RWPE2 (cell line): ENCODE data around the gene GNG14.

Experiments used
- ATAC-seq: fragments of 200-7000 bp; cut with Tn5 transposase; 3 replicates; pipeline ENCODE4 v1.9.1; 2021; ENCODE audit warnings: low read depth
- DNase-seq: peaks from one replicate; pipeline ENCODE4 v3.0.0-alpha.2; 2020; ENCODE audit warnings: low spot score
- H3K27ac ChIP-seq: fragments of 450-650 bp; 2 replicates; pipeline ENCODE4 v1.5.1; 2017; ENCODE audit warnings: mild to moderate bottlenecking; ENCODE audit not compliant: poor library complexity, severe bottlenecking
- H3K27me3 ChIP-seq: fragments of 250-450 bp; sonication (Bioruptor Pico); 2 replicates; pipeline ENCODE4 v1.5.1; 2021; ENCODE audit warnings: mild to moderate bottlenecking, moderate library complexity; ENCODE audit not compliant: insufficient read depth, poor library complexity, severe bottlenecking
- H3K36me3 ChIP-seq: fragments of 250-450 bp; sonication (Bioruptor Pico); 2 replicates; pipeline ENCODE4 v1.5.1; 2020; ENCODE audit warnings: low read depth, mild to moderate bottlenecking, moderate library complexity
- H3K4me1 ChIP-seq: fragments of 250-450 bp; sonication (Bioruptor Pico); 2 replicates; pipeline ENCODE4 v1.5.1; 2021; ENCODE audit warnings: mild to moderate bottlenecking, moderate library complexity; ENCODE audit not compliant: insufficient read depth, poor library complexity, severe bottlenecking
- H3K4me3 ChIP-seq: fragments of 250-450 bp; sonication (Bioruptor Pico); 2 replicates; pipeline ENCODE4 v1.5.1; 2021; ENCODE audit warnings: mild to moderate bottlenecking, moderate library complexity; ENCODE audit not compliant: severe bottlenecking
- H3K9me3 ChIP-seq: fragments of 250-450 bp; sonication (Bioruptor Pico); 2 replicates; pipeline ENCODE4 v1.5.1; 2021; ENCODE audit warnings: mild to moderate bottlenecking, moderate library complexity; ENCODE audit not compliant: severe bottlenecking
- TF ChIP-seq, protein P1 (sequence below): fragments of 450-650 bp; IDR thresholded peaks from one replicate; pipeline ENCODE4 v1.5.1; 2017; ENCODE audit warnings: mild to moderate bottlenecking, moderate library complexity; ENCODE audit not compliant: poor library complexity, severe bottlenecking

The GNG14 gene

DNA sequence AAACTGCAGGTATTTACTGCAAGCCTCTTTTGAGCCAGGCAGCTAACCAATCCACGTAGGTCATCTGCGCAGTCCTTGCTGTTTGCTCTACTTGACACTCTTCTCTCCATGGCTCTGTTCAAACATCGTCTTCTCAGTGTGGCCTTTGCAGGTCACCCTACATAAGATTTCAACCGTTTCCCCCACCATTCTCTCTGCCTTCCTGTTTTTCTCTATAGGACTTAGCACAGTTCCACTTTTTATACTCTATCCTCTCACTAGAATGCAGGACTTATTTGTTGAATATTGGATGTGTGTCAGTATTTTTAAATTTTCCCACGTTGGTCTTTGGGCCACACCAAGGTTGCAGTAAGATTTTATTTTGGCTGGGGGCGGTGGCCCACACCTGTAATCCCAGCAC, 10.3 kb downstream of the GNG14 start:
- no peaks in the 10 kb centered on the region for H3K4me1 ChIP-seq
- ATAC-seq: no peak
- DNase-seq: no peak
- no peak overlapping the region for H3K4me3 ChIP-seq
- H3K36me3 ChIP-seq: peaks cover 33% of the 10 kb centered on the region
- TF ChIP-seq, protein P1, sequence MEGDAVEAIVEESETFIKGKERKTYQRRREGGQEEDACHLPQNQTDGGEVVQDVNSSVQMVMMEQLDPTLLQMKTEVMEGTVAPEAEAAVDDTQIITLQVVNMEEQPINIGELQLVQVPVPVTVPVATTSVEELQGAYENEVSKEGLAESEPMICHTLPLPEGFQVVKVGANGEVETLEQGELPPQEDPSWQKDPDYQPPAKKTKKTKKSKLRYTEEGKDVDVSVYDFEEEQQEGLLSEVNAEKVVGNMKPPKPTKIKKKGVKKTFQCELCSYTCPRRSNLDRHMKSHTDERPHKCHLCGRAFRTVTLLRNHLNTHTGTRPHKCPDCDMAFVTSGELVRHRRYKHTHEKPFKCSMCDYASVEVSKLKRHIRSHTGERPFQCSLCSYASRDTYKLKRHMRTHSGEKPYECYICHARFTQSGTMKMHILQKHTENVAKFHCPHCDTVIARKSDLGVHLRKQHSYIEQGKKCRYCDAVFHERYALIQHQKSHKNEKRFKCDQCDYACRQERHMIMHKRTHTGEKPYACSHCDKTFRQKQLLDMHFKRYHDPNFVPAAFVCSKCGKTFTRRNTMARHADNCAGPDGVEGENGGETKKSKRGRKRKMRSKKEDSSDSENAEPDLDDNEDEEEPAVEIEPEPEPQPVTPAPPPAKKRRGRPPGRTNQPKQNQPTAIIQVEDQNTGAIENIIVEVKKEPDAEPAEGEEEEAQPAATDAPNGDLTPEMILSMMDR: no peak
- no peaks in the 10 kb centered on the region for H3K9me3 ChIP-seq
- H3K27ac ChIP-seq: no peak overlapping the region
- no peaks in the 10 kb centered on the region for H3K27me3 ChIP-seq

DNA sequence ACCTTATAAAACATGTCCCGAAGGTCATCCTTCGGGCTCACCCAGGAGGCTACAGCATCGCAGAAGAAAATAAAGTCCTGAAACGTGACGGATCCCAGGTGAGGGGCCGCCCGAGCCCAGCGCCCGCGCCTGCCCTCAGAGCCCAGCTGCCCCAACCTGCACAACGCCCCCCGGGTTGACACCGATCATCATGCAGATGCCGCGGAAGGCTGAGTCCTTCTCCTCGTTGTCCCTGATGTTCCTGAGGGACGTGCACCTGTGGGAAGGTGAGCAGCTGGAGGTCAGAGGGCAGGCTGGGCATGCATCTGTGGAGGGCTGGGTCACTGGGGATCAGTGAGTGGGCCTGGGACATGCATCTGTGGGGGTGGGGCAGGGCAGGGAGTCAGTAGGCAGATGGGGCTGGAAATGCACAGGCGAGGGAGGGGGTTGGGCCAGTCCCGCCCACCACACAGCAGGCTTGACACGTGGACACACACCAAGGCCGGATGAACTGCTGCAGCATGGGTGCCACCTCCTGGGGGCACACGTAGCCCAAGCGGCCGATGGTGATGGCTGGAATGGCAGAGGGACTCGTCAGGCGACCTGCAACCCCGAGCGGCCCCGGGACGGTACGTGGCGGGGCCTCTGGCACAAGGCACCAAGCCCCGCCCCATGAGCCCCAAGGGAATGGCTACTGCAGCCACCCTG, 13.9 kb downstream of the GNG14 start:
- ATAC-seq (no peak), DNase-seq (no peak)
- H3K27ac ChIP-seq: no peak overlapping the region
- H3K4me1 ChIP-seq: no peaks in the 10 kb centered on the region
- TF ChIP-seq, protein P1: no peak
- no peak overlapping the region for H3K4me3 ChIP-seq
- no peaks in the 10 kb centered on the region for H3K9me3 ChIP-seq
- H3K36me3 ChIP-seq: peaks cover 68% of the 10 kb centered on the region
- no peaks in the 10 kb centered on the region for H3K27me3 ChIP-seq

DNA sequence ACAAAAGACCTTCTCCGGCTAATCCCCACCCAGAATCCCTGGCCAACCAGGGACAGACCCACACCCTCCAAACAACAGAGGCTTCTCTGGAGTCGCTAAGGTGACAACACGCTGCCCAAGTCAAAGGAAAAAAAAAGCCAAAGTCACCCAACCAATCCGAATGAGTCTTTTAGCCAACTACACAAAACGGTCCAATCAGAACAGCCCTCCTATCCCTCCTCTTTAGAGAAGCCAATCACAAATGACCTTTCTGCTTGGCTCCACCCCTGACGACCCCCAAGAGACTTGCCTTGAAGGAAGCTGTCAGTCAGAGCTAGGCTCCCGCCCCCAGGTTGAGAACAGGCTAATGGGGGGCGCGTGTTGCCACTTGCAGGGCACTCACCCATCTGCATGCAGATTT, 15.2 kb downstream of the GNG14 start:
- TF ChIP-seq, protein P1: no peak
- H3K9me3 ChIP-seq: no peaks in the 10 kb centered on the region
- H3K27me3 ChIP-seq: no peaks in the 10 kb centered on the region
- no peak overlapping the region for H3K4me3 ChIP-seq
- peaks cover 80% of the 10 kb centered on the region for H3K36me3 ChIP-seq
- ATAC-seq: peak; percentile 26; the same call in 1 of the 3 replicates
- H3K27ac ChIP-seq: no peak overlapping the region
- H3K4me1 ChIP-seq: no peaks in the 10 kb centered on the region
- no peak for DNase-seq

DNA sequence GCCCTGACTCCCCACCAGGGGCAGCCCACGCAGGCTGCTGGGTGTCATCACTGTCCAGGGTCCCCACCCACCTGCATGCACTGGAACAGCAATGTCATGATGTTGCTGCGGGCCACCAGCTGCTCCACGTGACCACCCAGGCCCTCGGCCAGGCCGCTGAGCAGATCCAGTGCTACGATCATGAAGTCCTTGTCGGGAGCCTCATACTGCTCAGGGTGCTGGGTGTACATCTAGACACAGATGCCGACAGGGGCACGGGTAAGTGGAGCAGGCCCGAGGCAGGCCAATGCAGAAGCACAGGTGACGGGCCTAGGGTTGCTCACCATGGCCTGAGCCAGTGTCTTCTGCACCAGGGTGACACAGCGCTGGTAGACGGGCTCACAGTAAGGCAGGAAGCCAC, 17.4 kb downstream of the GNG14 start:
- H3K27ac ChIP-seq: no peak overlapping the region
- no peak for ATAC-seq
- TF ChIP-seq, protein P1: no peak
- H3K9me3 ChIP-seq: no peaks in the 10 kb centered on the region
- no peak overlapping the region for H3K4me3 ChIP-seq
- H3K27me3 ChIP-seq: no peaks in the 10 kb centered on the region
- H3K36me3 ChIP-seq: peaks cover 92% of the 10 kb centered on the region
- H3K4me1 ChIP-seq: no peaks in the 10 kb centered on the region
- no peak for DNase-seq

DNA sequence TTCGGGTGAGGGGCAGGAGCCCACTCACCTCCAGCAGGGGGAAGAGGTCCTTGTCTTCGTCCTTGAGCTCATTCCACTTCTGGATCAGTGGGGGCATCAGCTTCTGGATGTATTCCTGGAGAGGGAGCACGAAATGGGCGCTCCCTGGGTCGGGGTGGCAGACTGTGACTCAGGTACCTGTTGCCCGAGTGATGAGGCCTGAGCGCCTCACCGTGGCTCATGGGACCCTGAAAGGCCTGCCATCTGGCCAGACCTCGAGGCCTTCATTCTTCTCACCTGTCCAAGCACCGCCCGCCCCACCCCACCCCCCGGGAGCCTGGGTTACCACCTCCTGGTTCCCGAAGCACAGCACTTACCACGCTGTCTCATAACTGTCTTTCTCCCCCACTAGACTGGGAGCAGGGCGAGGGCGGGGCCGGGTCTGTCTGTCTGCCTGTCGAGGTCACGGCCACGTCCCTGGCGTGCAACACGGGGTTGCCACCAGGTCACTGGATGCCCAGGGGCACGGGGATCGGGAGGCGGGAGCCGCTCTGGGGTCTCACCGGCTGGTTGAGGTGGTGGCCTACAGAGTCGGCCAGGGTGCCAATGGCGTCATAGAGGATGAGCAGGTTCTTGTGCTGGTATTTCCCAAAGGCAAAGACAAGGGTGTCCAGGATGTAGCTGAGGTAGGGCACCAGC, 18.0 kb downstream of the GNG14 start:
- DNase-seq (no peak), ATAC-seq (no peak)
- TF ChIP-seq, protein P1: no peak
- Histone ChIP-seq H3K4me3 (no peak overlapping the region), H3K36me3 (peaks cover 97% of the 10 kb centered on the region), H3K27ac (no peak overlapping the region), H3K9me3 (no peaks in the 10 kb centered on the region), H3K27me3 (no peaks in the 10 kb centered on the region), H3K4me1 (no peaks in the 10 kb centered on the region)
